GM10248 (cell line): ENCODE data around the gene PFN1.
A peak's percentile ranks its signal among the peaks of the same experiment; 100 is the strongest.

ENCODE experiments used
- CTCF ChIA-PET: fragments of 300-600 bp; sonication (Branson Sonifier 250); formaldehyde crosslinking; extraction: SDS; loops from one replicate; lab custom pipeline; 2021; ENCODE audit warnings: antibody characterized with exemption; lab: Yijun Ruan, JAX
- POLR2A ChIA-PET: fragments of 350-650 bp; sonication (Branson Sonifier 250); formaldehyde crosslinking; extraction: SDS; loops from one replicate; lab custom pipeline; 2020; ENCODE audit warnings: antibody characterized with exemption; lab: Yijun Ruan, JAX
- DNase-seq: peaks from one replicate; pipeline ENCODE4 v3.0.0; 2012; ENCODE audit errors: extremely low spot score
- CTCF ChIP-seq: IDR thresholded peaks from 2 replicates; pipeline ENCODE4 v1.5.1; 2012; ENCODE audit warnings: mild to moderate bottlenecking, low read depth; ENCODE audit errors: extremely low read depth, missing control alignments, control extremely low read depth

PFN1 gene

GRCh38 chr17:4903051-4903818 is 45.1 kb downstream of the PFN1 start, which contains the start of gene CHRNE:
Gene CHRNE (minus strand): TSS chr17:4903098. CDS start chr17:4903063, 35 bp downstream.
- DNase-seq, result peak; percentile 61
- peak; percentile 72 for TF ChIP-seq CTCF
- ChIA-PET CTCF (interaction anchor here (0.7 to 3.0 kb wide), 18 partner anchors 10 to 349 kb away, joined by 3 to 9 read pairs (median 4); partner anchors contain the start of genes GLTPD2, MYBBP1A and SPAG7), POLR2A (no interaction called here)

- DNase-seq, result no peak
- ChIA-PET CTCF (interaction anchor here (0.9 to 3.0 kb wide), 15 partner anchors 11 to 336 kb away, joined by 3 to 9 read pairs (median 4); partner anchors contain the start of genes GLTPD2 and SPAG7), POLR2A (no interaction called here)
Observed at GRCh38 chr17:4902540-4902939, 45.8 kb downstream of the PFN1 start.

DNA sequence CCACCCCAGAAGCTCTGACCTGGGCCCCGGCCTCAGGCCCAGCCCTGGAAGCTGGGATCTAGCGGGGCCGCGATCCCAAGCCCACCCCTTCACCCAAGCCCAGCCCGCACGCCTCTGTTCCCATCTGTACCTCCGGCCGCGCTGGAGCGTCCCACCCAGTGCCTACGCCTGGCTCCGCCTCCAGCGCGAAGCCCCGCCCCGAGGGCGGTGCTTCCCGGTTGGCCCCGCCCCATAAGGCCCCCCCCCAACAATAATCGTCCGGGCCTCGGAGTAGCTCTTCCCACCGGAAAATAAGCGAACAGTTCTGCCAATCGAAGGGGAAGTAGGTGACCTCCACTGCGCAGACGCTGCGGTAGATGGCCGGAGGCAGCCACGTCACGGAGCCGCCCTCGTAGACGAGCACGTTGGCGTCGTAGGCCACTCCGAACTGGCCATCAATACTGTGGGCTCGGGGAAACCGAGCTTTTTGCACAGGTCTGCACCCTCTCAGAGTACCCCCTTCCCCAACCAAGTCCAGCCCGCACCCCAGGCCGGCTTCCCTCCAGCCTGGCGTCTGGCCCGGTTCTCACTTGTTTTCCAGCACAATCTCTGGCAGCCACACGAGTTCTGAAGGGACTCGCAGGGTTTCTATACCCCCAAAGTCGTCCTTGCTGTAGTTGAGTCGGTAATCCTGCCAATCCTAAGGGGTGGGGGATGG is 46.5 kb downstream of the PFN1 start:
- no peak for TF ChIP-seq CTCF
- ChIA-PET POLR2A (interaction anchor here (0.6 kb wide), 1 partner anchor 341 kb away, joined by 3 read pairs; no protein-coding TSS in a partner anchor), CTCF (interaction anchor here (1.6 to 3.0 kb wide), 6 partner anchors 16 to 194 kb away, joined by 4 to 7 read pairs (median 5); partner anchors contain the start of genes GLTPD2 and SPAG7)

More at GRCh38 chr17:4902540-4902939, 45.8 kb downstream of the PFN1 start:
- TF ChIP-seq CTCF, result no peak

GRCh38 chr17:4901108-4901647 is 47.2 kb downstream of the PFN1 start:
- ChIA-PET POLR2A (interaction anchor here (0.6 kb wide), 1 partner anchor 202 kb away, joined by 4 read pairs; no protein-coding TSS in a partner anchor), CTCF (interaction anchor here (1.7 to 3.2 kb wide), 5 partner anchors 8 to 193 kb away, joined by 4 to 22 read pairs (median 7); partner anchors contain the start of gene GLTPD2)
- TF ChIP-seq CTCF, result no peak
- no peak for DNase-seq

More for the DNA sequence above, 46.5 kb downstream of the PFN1 start:
- peak; percentile 57 for DNase-seq

- CTCF ChIA-PET, result interaction anchor here (1.1 to 3.2 kb wide), 9 partner anchors 8 to 333 kb away, joined by 4 to 22 read pairs (median 5); partner anchors contain the start of gene GLTPD2
- POLR2A ChIA-PET, result interaction anchor here (0.6 to 1.1 kb wide), 3 partner anchors 39 to 201 kb away, joined by 3 to 6 read pairs (median 4); partner anchors contain the start of genes PLD2, RNF167 and SLC25A11
- DNase-seq, result no peak
- no peak for TF ChIP-seq CTCF
Observed at GRCh38 chr17:4900231-4901107, 47.9 kb downstream of the PFN1 start.
